Large intestine (tissue), 3 donors: ENCODE data around the gene UNC13D. TPM values are rescaled to one million over a fixed set of nuclear protein-coding genes. Genes with fewer than 3 reads are reported as not detected.
"Not testable (repeated sequence)": the region's sequence is repeated elsewhere in the genome, so short reads cannot be mapped to it uniquely, and the experiment has no call there.

Experiments used
- DNase-seq, 2 donors: peaks; one replicate each; pipeline versions ENCODE4 v3.0.0 to v3.0.0-alpha.2; 2013
- H3K27ac ChIP-seq: one replicate; pipeline ENCODE4 v1.5.1; 2013; ENCODE audit warnings: low read length
- H3K27me3 ChIP-seq: 2 replicates; pipeline ENCODE4 v1.6.1; 2013; ENCODE audit warnings: low read length; ENCODE audit not compliant: control insufficient read depth, insufficient read depth
- H3K36me3 ChIP-seq: 2 replicates; pipeline ENCODE4 v1.6.1; 2013; ENCODE audit warnings: low read length; ENCODE audit not compliant: control insufficient read depth, insufficient read depth
- H3K4me1 ChIP-seq: one replicate; pipeline ENCODE4 v1.6.1; 2013; ENCODE audit warnings: low read length; ENCODE audit not compliant: control insufficient read depth, insufficient read depth
- H3K4me3 ChIP-seq: one replicate; pipeline ENCODE4 v1.5.1; 2013; ENCODE audit warnings: low read length
- H3K9me3 ChIP-seq: one replicate; pipeline ENCODE4 v1.6.1; 2013; ENCODE audit warnings: mild to moderate bottlenecking, low read depth, low read length, moderate library complexity; ENCODE audit not compliant: control insufficient read depth
- WGBS: methylation state at CpG from one replicate; pipeline ENCODE4 v1.1.5; 2013; ENCODE audit warnings: low lambda C conversion rate; ENCODE audit not compliant: insufficient coverage; 5-methylcytosine and 5-hydroxymethylcytosine counted together
- polyA plus RNA-seq: library from polyadenylated mRNA; unstranded; fragments of 120-200 nt; gene quantifications from one replicate; pipeline ENCODE4 v1.2.1, GENCODE V29; 2013

UNC13D gene
- polyA plus RNA-seq, 1 donor, result 55.8 TPM

DNA sequence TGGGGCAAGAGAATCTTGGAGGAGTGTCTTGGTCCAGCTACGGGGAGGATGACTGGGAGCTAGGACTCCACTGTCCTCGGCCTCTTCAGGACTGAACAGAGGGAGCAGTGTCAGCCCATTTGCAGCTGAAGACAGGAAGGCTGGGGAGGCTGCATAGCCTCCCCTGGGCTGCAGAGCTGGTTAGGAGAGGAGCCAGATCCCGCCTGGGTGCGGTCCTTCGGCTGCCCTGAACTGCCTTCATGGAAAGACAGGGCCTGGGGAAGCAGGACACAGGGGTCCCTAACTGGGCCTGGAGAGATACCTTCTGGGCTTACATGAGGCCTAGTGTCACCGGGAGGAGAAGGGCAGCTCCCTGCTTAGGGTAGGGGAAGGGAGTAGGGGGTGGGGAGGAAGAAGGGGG, 26.6 kb downstream of the UNC13D start:
- Histone ChIP-seq H3K27ac (no peak overlapping the region), H3K27me3 (no peaks in the 10 kb centered on the region), H3K4me3 (no peak overlapping the region), H3K9me3 (no peaks in the 10 kb centered on the region), H3K4me1 (no peaks in the 10 kb centered on the region), H3K36me3 (peaks cover 94% of the 10 kb centered on the region)
- DNase-seq, result no peak
- WGBS, result no CpG with 5 or more reads among the region's 6 CpGs

DNA sequence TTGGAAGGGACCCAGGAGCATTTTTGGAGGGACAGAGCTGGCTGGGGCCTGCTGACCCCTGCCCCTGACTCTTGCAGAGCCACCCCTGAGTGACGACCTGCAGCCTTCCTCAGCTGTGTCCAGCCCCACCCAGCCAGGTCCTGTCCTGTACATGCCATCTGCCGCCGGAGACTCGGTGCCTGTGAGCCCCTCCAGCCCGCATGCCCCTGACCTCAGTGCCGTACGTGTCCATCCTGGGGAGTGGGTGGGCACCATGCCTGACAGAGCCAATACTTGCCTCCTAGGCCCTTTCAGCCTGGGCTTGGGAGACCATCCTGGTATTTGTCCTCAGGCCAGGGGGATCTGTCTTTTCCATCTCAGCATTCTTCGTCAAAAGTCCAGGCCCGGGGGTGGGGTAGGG, 27.5 kb downstream of the UNC13D start:
- Histone ChIP-seq H3K9me3 (no peaks in the 10 kb centered on the region), H3K27ac (no peak overlapping the region), H3K27me3 (no peaks in the 10 kb centered on the region), H3K4me1 (no peaks in the 10 kb centered on the region), H3K36me3 (peaks cover 93% of the 10 kb centered on the region), H3K4me3 (no peak overlapping the region)
- WGBS, result no CpG with 5 or more reads among the region's 9 CpGs
- DNase-seq, result no peak

DNA sequence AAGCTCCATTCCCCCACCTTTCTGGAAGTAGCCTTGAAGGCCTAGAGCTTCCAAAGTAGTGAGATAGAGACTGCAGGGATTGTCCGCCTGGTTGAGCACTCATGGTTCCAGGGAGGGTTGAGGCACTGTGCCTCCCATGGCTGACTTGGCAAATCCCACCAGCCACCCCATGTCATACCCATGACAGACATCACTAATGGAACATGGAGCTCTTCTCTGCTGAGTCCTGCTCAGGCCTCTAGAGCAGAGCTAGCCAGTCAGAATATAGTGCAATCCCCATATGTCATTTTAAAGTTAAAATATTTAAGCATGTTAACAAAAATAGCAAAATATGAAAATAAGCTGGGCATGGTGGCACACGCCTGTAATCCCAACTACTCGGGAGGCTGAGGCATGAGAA, 28.8 kb downstream of the UNC13D start:
- no peak for DNase-seq
- no peaks in the 10 kb centered on the region for H3K9me3 ChIP-seq
- WGBS, result no CpG with 5 or more reads among the region's 3 CpGs
- H3K4me3 ChIP-seq, result no peak overlapping the region
- peaks cover 92% of the 10 kb centered on the region for H3K36me3 ChIP-seq
- no peaks in the 10 kb centered on the region for H3K4me1 ChIP-seq
- no peaks in the 10 kb centered on the region for H3K27me3 ChIP-seq
- H3K27ac ChIP-seq, result no peak overlapping the region

DNA sequence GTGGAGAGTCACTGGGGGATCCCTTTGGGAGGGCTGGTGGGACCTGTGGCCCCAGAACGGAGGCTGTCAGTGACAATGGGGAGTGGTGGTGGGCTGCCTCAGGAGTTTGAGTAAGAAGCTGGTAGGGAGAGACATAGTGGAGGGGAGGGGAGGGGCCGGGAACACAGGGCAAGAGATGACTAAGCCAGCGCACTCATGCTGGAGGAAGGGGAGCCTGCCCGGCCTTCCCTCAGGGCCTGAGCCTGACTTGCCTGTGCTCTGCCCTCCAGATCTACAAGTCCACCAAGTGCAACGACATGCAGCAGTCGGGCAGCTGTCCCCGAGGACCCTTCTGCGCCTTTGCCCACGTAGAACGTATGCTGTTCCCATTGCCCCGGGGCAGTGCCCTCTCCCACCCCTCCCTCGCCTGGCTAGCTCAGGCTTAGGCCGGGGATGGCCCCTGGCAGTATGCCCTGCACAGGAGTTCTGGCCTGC, 29.3 kb downstream of the UNC13D start:
- H3K9me3 ChIP-seq, result no peaks in the 10 kb centered on the region
- H3K4me3 ChIP-seq, result no peak overlapping the region
- H3K36me3 ChIP-seq, result peaks cover 92% of the 10 kb centered on the region
- no peaks in the 10 kb centered on the region for H3K27me3 ChIP-seq
- DNase-seq, result no peak
- no CpG with 5 or more reads among the region's 13 CpGs for WGBS
- H3K4me1 ChIP-seq, result no peaks in the 10 kb centered on the region
- H3K27ac ChIP-seq, result no peak overlapping the region

DNA sequence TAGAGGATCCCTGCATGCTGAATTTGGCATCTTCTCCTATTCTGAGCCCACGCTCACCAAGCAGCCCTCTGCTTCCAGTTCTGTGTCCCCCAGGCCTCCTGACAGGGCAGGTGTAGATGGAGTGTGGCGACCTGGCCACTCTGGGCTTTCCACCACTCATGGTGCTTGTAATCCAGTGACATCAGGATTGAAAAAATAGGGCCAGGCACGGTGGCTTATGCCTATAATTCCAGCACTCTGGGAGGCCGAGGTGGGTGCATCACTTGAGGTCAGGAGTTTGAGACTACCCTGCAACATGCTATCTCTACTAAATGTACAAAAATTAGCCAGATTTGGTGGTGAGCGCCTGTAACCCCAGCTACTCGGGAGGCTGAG, 30.2 kb downstream of the UNC13D start:
- no CpG with 5 or more reads among the region's 6 CpGs for WGBS
- no peaks in the 10 kb centered on the region for H3K27me3 ChIP-seq
- H3K4me3 ChIP-seq, result no peak overlapping the region
- DNase-seq, result no peak
- no peaks in the 10 kb centered on the region for H3K9me3 ChIP-seq
- no peaks in the 10 kb centered on the region for H3K4me1 ChIP-seq
- no peak overlapping the region for H3K27ac ChIP-seq
- H3K36me3 ChIP-seq, result peaks cover 89% of the 10 kb centered on the region

DNA sequence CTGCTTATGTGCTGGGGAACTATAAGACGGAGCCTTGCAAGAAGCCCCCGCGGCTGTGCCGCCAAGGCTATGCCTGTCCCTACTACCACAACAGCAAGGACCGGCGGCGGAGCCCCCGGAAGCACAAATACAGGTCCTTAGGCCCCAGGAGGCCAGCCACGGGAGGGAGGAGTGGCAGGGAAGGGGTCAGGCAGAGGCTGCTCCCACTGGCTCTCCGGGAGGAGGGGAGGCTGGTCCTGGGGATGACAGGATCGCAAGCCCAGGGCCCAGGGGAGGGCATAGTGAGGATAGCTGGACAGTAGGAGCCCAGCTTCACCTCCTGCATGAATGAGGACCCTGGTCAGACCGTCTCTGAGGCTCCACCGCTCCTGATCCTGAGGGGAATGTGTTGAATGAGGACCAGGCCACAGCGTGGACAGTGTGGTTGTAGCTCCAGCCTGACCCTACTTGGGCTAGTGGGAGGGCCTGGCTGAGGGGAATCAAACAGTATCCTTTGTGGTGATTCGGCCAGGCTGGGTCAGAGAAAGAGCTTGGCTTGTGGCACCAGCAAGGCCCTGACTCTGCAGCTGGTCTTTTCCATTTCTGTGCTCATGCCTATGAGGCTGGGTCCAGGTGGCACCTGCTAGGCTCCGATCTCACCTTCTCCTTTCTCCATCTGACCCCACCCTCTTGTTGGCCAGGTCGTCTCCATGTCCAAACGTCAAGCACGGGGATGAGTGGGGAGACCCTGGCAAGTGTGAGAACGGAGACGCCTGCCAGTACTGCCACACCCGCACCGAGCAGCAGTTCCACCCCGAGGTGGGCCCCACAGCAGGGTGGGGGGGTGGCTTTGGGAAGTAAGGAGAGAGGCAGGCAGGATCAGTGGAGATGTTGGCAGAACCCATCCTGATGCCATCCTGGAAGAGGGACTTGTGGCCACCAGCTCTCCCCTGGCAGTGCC, 30.9 kb downstream of the UNC13D start:
- Histone ChIP-seq H3K27me3 (no peaks in the 10 kb centered on the region), H3K4me1 (no peaks in the 10 kb centered on the region), H3K4me3 (no peak overlapping the region), H3K27ac (no peak overlapping the region), H3K9me3 (no peaks in the 10 kb centered on the region), H3K36me3 (peaks cover 82% of the 10 kb centered on the region)
- no CpG with 5 or more reads among the region's 24 CpGs for WGBS
- no peak for DNase-seq

DNA sequence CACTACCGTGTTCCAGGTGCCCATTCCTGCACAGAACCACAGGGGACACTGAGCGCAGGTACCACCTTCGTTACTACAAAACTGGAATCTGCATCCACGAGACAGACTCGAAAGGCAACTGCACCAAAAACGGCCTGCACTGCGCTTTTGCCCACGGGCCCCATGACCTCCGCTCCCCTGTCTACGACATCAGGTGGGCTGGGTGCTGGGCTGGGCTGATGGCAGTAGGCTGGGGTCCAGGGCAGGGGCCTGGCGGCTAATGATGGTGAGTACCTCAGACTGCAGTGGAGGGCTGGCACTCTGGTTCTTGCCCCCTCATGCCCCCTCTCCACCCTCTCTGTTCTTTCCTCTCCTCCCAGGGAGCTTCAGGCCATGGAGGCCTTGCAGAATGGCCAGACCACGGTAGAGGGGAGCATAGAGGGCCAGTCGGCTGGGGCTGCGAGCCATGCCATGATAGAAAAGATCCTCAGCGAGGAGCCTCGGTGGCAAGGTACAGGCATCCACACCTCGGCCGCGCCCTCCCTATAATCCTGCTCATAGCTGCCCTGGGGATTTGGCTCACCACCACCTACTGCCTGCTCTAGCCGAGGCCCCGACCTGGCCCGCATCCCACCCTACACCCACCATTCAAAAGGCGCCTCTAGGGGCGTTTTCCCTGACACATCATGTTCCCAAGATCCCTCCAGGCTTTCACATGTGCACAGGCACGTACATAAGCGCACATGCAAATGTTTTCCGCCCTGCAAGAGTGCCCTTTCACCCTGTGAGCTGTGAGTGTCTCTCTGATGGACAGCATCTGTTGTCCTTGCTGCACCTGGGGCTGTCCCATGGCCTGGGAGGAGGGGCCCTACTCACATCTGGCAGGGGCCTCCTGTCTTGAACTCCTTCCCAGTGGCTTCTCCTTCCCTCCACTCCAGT, 31.8 kb downstream of the UNC13D start:
- no peak for DNase-seq
- Histone ChIP-seq H3K4me1 (no peaks in the 10 kb centered on the region), H3K4me3 (no peak overlapping the region), H3K27ac (no peak overlapping the region), H3K9me3 (no peaks in the 10 kb centered on the region), H3K36me3 (peaks cover 72% of the 10 kb centered on the region), H3K27me3 (no peaks in the 10 kb centered on the region)
- WGBS, result no CpG with 5 or more reads among the region's 27 CpGs

DNA sequence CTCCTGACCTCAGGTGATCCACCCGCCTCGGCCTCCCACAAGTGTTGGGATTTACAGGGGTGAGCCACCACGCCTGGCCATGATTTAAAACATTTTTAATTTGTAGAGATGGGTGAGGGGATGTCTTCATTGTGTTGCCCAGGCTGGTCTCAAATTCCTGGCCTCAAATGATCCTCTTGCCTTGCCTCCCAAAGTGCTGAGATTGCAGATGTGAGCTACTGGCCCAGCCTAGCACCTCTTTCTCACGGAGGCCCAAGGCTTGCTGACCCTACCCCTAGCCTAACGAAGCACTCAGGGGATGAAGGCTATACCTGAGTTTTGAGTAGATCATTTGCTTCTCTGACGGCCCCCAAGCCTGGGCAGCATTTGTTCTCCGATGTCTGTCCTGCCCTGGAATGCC, 33.0 kb downstream of the UNC13D start:
- H3K27ac ChIP-seq, result no peak overlapping the region
- no peaks in the 10 kb centered on the region for H3K4me1 ChIP-seq
- H3K36me3 ChIP-seq, result peaks cover 60% of the 10 kb centered on the region
- DNase-seq, result no peak
- no peak overlapping the region for H3K4me3 ChIP-seq
- no CpG with 5 or more reads among the region's 7 CpGs for WGBS
- no peaks in the 10 kb centered on the region for H3K9me3 ChIP-seq
- no peaks in the 10 kb centered on the region for H3K27me3 ChIP-seq

DNA sequence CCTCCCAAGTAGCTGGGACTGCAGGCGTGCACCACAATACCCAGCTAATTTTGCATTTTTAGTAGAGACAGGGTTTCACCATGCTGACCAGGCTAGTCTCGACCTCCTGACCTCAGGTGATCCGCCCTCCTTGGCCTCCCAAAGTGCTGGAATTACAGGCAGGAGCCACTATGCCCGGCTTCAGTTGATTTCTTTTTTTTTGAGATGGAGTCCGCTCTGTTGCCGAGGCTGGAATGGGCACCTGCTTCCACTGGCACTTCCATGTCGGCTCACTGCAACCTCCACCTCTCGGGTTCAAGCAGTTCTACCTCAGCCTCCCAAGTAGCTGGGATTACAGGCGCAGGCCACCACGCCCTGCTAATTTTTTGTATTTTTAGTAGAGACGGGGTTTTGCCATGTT, 33.4 kb downstream of the UNC13D start:
- H3K27me3 ChIP-seq, H3K9me3 ChIP-seq, H3K4me3 ChIP-seq, DNase-seq, H3K27ac ChIP-seq, H3K4me1 ChIP-seq: not testable (repeated sequence)
- H3K36me3 ChIP-seq, result peaks cover 57% of the 10 kb centered on the region
- no CpG with 5 or more reads among the region's 11 CpGs for WGBS

DNA sequence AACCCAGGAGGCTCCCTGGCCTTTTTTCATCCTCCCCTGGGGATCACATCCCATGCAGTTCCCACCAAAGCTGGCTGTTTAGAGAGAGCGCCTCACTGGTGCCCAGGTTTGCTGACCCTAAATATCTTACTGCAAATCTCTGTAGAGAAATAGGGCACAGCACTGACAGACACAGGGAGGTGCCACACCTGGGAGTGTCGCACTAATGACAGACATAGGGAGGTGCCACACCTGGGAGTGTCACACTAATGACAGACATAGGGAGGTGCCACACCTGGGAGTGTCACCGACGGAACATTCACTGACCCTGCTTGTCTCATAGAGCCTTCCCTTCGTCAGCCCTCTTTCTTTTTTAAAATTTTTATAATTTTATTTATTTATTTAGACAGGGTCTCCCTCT, 34.0 kb downstream of the UNC13D start:
- WGBS, result no CpG with 5 or more reads among the region's 5 CpGs
- no peaks in the 10 kb centered on the region for H3K4me1 ChIP-seq
- no peaks in the 10 kb centered on the region for H3K9me3 ChIP-seq
- no peak for DNase-seq
- H3K4me3 ChIP-seq, result no peak overlapping the region
- H3K27ac ChIP-seq, result no peak overlapping the region
- H3K27me3 ChIP-seq, result no peaks in the 10 kb centered on the region
- peaks cover 55% of the 10 kb centered on the region for H3K36me3 ChIP-seq
